Activated CD4-positive, alpha-beta memory T cell treated with anti-CD3 and anti-CD28 coated beads, Interleukin-2, amount 10 ng/mL, durations not matched to agents 7 days and 5 days (primary cell): ENCODE measurements around the gene NFAM1. TPM values are rescaled to one million over a fixed set of nuclear protein-coding genes. Genes with fewer than 3 reads are reported as not detected.

Source experiments
- CTCF ChIA-PET: fragments of 350-600 bp; sonication (Branson Sonifier 250); formaldehyde crosslinking; loops from one replicate; lab custom pipeline; 2021; ENCODE audit warnings: antibody characterized with exemption, inconsistent platforms; lab: Charles Lee
- POLR2A ChIA-PET: fragments of 350-600 bp; sonication (Branson Sonifier 250); formaldehyde crosslinking; loops from one replicate; lab custom pipeline; 2021; ENCODE audit warnings: antibody characterized with exemption; lab: Charles Lee
- DNase-seq: peaks from one replicate; pipeline ENCODE4 v3.0.0-alpha.2; 2020
- H3K27ac Mint-ChIP-seq: one replicate; pipeline ENCODE4 v1.8.0; 2021; ENCODE audit warnings: mild to moderate bottlenecking, mixed read lengths
- H3K27me3 Mint-ChIP-seq: one replicate; pipeline ENCODE4 v1.8.0; 2021; ENCODE audit warnings: mixed read lengths
- H3K36me3 Mint-ChIP-seq: one replicate; pipeline ENCODE4 v1.8.0; 2021; ENCODE audit warnings: low read depth, mixed read lengths
- H3K4me1 Mint-ChIP-seq: one replicate; pipeline ENCODE4 v1.8.0; 2021; ENCODE audit warnings: mixed read lengths
- H3K4me3 Mint-ChIP-seq: one replicate; pipeline ENCODE4 v1.8.0; 2021; ENCODE audit warnings: mild to moderate bottlenecking, mixed read lengths
- H3K9me3 Mint-ChIP-seq: one replicate; pipeline ENCODE4 v1.8.0; 2021; ENCODE audit warnings: mixed read lengths
- total RNA-seq, 2 experiments: library from RNA; stranded (reverse); gene quantifications; one replicate each; pipeline ENCODE4 v1.2.3, GENCODE V29; 2021

The NFAM1 gene
- total RNA-seq: under 1 TPM; 0.05 to 0.63 TPM

GRCh38 chr22:42432020-42432596, at the start of gene NFAM1:
Gene NFAM1 (minus strand): TSS chr22:42432403. CDS start chr22:42432357, 46 bp downstream.
- Mint-ChIP-seq H3K9me3 (no peaks in the 10 kb centered on the region), H3K27me3 (peaks cover 23% of the 10 kb centered on the region), H3K4me1 (peaks cover 2% of the 10 kb centered on the region), H3K27ac (no peak within 1 kb of the TSS), H3K4me3 (no peak within 1 kb of the TSS), H3K36me3 (no peaks in the 10 kb centered on the region)
- ChIA-PET CTCF (interaction anchor here (1.1 kb wide), 1 partner anchor 12 kb away, joined by 3 read pairs; no protein-coding TSS in a partner anchor), POLR2A (no interaction called here)
- DNase-seq: no peak

GRCh38 chr22:42475122-42475521, 42.9 kb upstream of the NFAM1 start:
- H3K9me3 Mint-ChIP-seq: no peaks in the 10 kb centered on the region
- DNase-seq: no peak
- H3K4me3 Mint-ChIP-seq: no peak overlapping the region
- H3K4me1 Mint-ChIP-seq: peaks cover 8% of the 10 kb centered on the region
- ChIA-PET CTCF (interaction anchor here (2.5 kb wide), 1 partner anchor 31 kb away, joined by 16 read pairs; no protein-coding TSS in a partner anchor), POLR2A (interaction anchor here (1.0 kb wide), 1 partner anchor 140 kb away, joined by 4 read pairs; the partner anchor contains the start of gene POLDIP3)
- no peaks in the 10 kb centered on the region for H3K36me3 Mint-ChIP-seq
- no peak overlapping the region for H3K27ac Mint-ChIP-seq
- H3K27me3 Mint-ChIP-seq: peaks cover 25% of the 10 kb centered on the region

- no peak overlapping the region for H3K27ac Mint-ChIP-seq
- H3K4me1 Mint-ChIP-seq: peaks cover 5% of the 10 kb centered on the region
- no peak overlapping the region for H3K4me3 Mint-ChIP-seq
- CTCF ChIA-PET: interaction anchor here (0.6 to 2.5 kb wide), 8 partner anchors 11 to 508 kb away, joined by 3 to 16 read pairs (median 3); no protein-coding TSS in a partner anchor
- H3K9me3 Mint-ChIP-seq: no peaks in the 10 kb centered on the region
- H3K36me3 Mint-ChIP-seq: no peaks in the 10 kb centered on the region
- DNase-seq: no peak
- peaks cover 34% of the 10 kb centered on the region for H3K27me3 Mint-ChIP-seq
- POLR2A ChIA-PET: no interaction called here
Observed at GRCh38 chr22:42473484-42474193, 41.4 kb upstream of the NFAM1 start.

DNA sequence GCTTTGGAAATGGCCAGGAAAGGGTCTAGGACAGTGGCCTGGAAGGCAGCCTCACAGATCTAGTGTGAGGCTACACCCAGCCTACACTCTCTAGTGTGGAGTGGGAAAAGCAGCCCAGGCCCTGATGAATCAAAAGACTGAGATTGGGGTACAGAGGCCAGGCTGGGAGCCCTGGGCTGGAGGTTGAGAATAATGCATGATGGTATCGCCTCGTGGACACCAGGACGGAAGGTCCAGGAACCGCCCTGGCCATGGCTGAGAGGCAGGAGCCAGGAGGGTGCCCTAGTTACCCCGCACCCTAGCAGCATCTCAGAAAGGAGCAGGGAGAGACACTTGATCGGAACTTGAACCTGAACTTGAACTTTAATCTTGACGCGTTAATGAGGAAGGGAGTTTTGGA, 40.5 kb upstream of the NFAM1 start:
- no peak for DNase-seq
- Mint-ChIP-seq H3K4me3 (no peak overlapping the region), H3K4me1 (no peaks in the 10 kb centered on the region), H3K27me3 (peaks cover 41% of the 10 kb centered on the region), H3K36me3 (no peaks in the 10 kb centered on the region), H3K9me3 (no peaks in the 10 kb centered on the region), H3K27ac (no peak overlapping the region)
- ChIA-PET CTCF (interaction anchor here (1.1 to 1.8 kb wide), 2 partner anchors 10 to 507 kb away, joined by 3 to 4 read pairs; no protein-coding TSS in a partner anchor), POLR2A (no interaction called here)

- POLR2A ChIA-PET: no interaction called here
- no peak for DNase-seq
Observed at GRCh38 chr22:42471441-42471840, 39.2 kb upstream of the NFAM1 start.

DNA sequence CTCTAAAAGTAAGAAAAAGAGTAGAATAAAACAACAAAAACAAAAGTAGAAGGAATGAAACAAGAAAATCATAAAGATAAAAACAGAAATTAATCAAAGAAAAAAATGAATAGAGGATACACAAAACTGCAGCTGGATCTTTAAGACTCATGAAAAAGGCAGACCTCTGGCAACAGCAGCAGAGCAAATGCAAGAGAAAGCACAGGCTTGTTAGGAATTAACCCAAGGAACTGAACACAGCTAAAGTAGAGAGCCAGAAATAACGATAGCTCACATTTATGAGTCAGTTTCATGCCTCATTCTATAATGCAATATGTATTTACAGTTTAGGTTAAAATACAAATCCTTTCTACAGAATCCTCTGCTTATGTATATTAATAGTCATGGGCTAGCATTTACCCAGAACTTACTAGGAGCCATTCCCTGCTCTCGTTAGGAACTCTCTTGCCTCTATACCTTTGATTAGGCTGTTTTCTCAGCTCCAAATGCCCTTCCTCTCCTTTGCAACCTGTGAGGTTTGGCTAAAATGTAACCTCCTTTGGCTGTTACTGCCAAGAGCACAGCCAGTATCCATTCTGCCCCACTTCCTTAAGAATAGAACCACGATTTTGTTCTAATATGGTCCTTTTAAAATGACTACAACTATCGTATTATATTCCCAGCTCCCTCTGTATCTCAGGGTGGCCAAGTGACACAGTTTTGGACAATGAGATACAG, 38.3 kb upstream of the NFAM1 start:
- ChIA-PET CTCF (interaction anchor here (0.9 to 1.4 kb wide), 3 partner anchors 10 to 380 kb away, joined by 3 to 4 read pairs (median 4); partner anchors contain the start of gene NDUFA6), POLR2A (interaction anchor here (1.0 kb wide), 1 partner anchor 27 kb away, joined by 3 read pairs; no protein-coding TSS in a partner anchor)
- H3K4me1 Mint-ChIP-seq: no peaks in the 10 kb centered on the region
- H3K4me3 Mint-ChIP-seq: no peak overlapping the region
- no peak for DNase-seq
- no peak overlapping the region for H3K27ac Mint-ChIP-seq
- H3K36me3 Mint-ChIP-seq: no peaks in the 10 kb centered on the region
- no peaks in the 10 kb centered on the region for H3K9me3 Mint-ChIP-seq
- peaks cover 43% of the 10 kb centered on the region for H3K27me3 Mint-ChIP-seq

More at GRCh38 chr22:42471441-42471840, 39.2 kb upstream of the NFAM1 start:
- H3K4me3 Mint-ChIP-seq: no peak overlapping the region
- no peaks in the 10 kb centered on the region for H3K4me1 Mint-ChIP-seq
- peaks cover 42% of the 10 kb centered on the region for H3K27me3 Mint-ChIP-seq
- CTCF ChIA-PET: interaction anchor here (1.1 kb wide), 1 partner anchor 380 kb away, joined by 4 read pairs; the partner anchor contains the start of gene NDUFA6
- no peaks in the 10 kb centered on the region for H3K36me3 Mint-ChIP-seq
- no peak overlapping the region for H3K27ac Mint-ChIP-seq
- no peaks in the 10 kb centered on the region for H3K9me3 Mint-ChIP-seq

- Mint-ChIP-seq H3K9me3 (no peaks in the 10 kb centered on the region), H3K36me3 (no peaks in the 10 kb centered on the region), H3K27ac (no peak overlapping the region), H3K4me3 (no peak overlapping the region), H3K4me1 (no peaks in the 10 kb centered on the region), H3K27me3 (peaks cover 36% of the 10 kb centered on the region)
- no peak for DNase-seq
- ChIA-PET POLR2A (no interaction called here), CTCF (no interaction called here)
Observed at GRCh38 chr22:42468841-42469240, 36.6 kb upstream of the NFAM1 start.

DNA sequence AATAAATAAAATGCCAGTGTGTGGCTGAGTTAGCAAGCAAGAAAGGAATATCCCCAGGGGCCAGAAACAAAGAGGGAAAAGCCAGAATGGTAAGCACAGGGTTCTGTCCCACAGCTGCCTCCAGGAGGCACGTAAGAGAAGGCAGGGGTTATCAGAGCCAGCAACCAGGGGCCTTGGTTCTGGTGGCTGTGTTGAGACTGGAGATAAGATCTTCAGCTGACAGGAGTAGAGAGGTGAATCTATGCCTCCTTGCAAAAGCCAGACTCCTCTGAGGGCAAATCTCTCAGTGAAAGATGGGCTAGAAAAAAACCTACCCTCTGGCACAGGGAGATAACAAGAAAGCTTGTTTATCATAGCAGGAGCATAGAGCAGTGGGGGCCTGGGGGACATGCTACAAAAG, 29.8 kb upstream of the NFAM1 start:
- POLR2A ChIA-PET: no interaction called here

GRCh38 chr22:42461511-42461910, 29.3 kb upstream of the NFAM1 start:
- Mint-ChIP-seq H3K27ac (no peak overlapping the region), H3K36me3 (no peaks in the 10 kb centered on the region), H3K4me1 (no peaks in the 10 kb centered on the region), H3K4me3 (no peak overlapping the region), H3K27me3 (peaks cover 36% of the 10 kb centered on the region), H3K9me3 (no peaks in the 10 kb centered on the region)
- ChIA-PET POLR2A (no interaction called here), CTCF (interaction anchor here (2.1 kb wide), 1 partner anchor 17 kb away, joined by 5 read pairs; no protein-coding TSS in a partner anchor)
- no peak for DNase-seq

More for the DNA sequence above, 29.8 kb upstream of the NFAM1 start:
- no peak overlapping the region for H3K27ac Mint-ChIP-seq
- H3K27me3 Mint-ChIP-seq: peaks cover 34% of the 10 kb centered on the region
- H3K36me3 Mint-ChIP-seq: no peaks in the 10 kb centered on the region
- no peak overlapping the region for H3K4me3 Mint-ChIP-seq
- no peak for DNase-seq
- H3K4me1 Mint-ChIP-seq: no peaks in the 10 kb centered on the region
- H3K9me3 Mint-ChIP-seq: no peaks in the 10 kb centered on the region
- CTCF ChIA-PET: interaction anchor here (1.7 kb wide), 1 partner anchor 11 kb away, joined by 4 read pairs; no protein-coding TSS in a partner anchor

DNA sequence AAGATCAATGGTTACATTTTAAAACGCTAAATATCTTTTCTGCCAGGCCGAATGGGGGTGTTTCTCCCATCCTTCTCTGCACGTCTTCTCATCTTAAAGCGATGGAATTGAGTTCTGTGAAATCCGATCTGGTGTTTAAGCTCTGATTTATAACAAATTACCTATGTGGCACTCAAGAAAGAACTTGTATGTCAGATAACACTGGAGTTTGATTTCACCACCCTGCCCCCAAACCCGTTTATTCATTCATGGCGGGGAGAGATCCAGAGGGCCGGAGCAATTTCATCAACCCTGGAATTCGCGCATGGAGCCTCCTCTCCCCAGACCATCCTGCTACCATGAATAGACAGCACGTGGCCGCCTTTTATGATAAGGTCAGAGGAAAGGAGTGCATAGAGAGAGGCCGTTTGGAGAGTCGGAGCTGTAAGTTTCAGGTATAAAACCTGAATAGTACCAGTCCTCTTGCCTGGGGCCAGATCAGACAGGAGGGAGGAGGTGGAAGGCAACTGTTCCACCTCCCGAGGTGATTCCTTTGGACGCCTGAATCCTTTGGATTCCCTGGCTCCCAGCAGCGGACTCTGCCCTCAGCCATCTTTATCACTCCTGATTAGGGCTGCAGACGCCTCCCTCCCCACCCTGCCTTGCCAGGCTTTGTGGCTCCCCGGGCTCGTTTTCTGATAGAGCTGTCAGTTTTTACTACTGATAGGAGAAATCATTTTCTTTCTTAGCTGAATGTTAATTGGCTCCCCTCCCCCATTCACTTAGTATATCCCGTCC, 27.3 kb upstream of the NFAM1 start:
- CTCF ChIA-PET: interaction anchor here (1.3 to 2.1 kb wide), 3 partner anchors 15 to 23 kb away, joined by 3 to 5 read pairs (median 5); no protein-coding TSS in a partner anchor
- Mint-ChIP-seq H3K4me3 (no peak overlapping the region), H3K4me1 (no peaks in the 10 kb centered on the region), H3K27ac (no peak overlapping the region), H3K27me3 (peaks cover 37% of the 10 kb centered on the region), H3K36me3 (no peaks in the 10 kb centered on the region), H3K9me3 (no peaks in the 10 kb centered on the region)
- no peak for DNase-seq
- POLR2A ChIA-PET: no interaction called here

DNA sequence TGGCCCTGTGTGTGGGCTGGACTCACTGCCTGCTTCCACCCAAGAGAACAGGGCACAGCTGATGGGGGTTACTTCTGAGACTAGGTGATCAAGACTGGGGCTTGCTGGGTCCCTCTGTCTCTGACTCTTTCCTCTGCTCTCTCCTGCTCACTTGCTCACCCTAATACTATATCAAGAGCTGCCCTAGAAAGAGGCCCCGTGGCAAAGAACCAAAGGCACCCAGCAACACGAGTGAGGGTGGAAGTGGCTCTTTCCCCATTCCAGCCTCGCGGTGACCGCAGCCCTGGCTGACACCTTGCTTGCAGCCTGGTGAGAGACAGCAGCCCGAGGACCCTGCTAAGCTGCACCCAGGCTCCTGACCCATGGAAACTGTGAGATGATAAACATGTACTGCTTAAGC, 20.7 kb upstream of the NFAM1 start:
- H3K4me1 Mint-ChIP-seq: no peaks in the 10 kb centered on the region
- peaks cover 15% of the 10 kb centered on the region for H3K27me3 Mint-ChIP-seq
- no peak overlapping the region for H3K4me3 Mint-ChIP-seq
- ChIA-PET POLR2A (interaction anchor here (1.2 kb wide), 1 partner anchor 8 kb away, joined by 5 read pairs; no protein-coding TSS in a partner anchor), CTCF (interaction anchor here (1.7 kb wide), 1 partner anchor 9 kb away, joined by 7 read pairs; no protein-coding TSS in a partner anchor)
- no peak overlapping the region for H3K27ac Mint-ChIP-seq
- no peaks in the 10 kb centered on the region for H3K36me3 Mint-ChIP-seq
- DNase-seq: no peak
- H3K9me3 Mint-ChIP-seq: no peaks in the 10 kb centered on the region

- no peaks in the 10 kb centered on the region for H3K4me1 Mint-ChIP-seq
- no peak overlapping the region for H3K4me3 Mint-ChIP-seq
- H3K36me3 Mint-ChIP-seq: no peaks in the 10 kb centered on the region
- DNase-seq: no peak
- H3K27me3 Mint-ChIP-seq: peaks cover 15% of the 10 kb centered on the region
- no peak overlapping the region for H3K27ac Mint-ChIP-seq
- CTCF ChIA-PET: interaction anchor here (1.7 kb wide), 1 partner anchor 9 kb away, joined by 7 read pairs; no protein-coding TSS in a partner anchor
- POLR2A ChIA-PET: interaction anchor here (1.2 kb wide), 1 partner anchor 8 kb away, joined by 5 read pairs; no protein-coding TSS in a partner anchor
- H3K9me3 Mint-ChIP-seq: no peaks in the 10 kb centered on the region
Observed at GRCh38 chr22:42452456-42452855, 20.3 kb upstream of the NFAM1 start.
